Esophagus squamous epithelium (tissue), 5 donors: ENCODE results near the gene ZNRF3. TPM values are rescaled to one million over a fixed set of nuclear protein-coding genes. Genes with fewer than 3 reads are reported as not detected.

ENCODE experiments used
- DNase-seq: peaks from one replicate; lab custom pipeline; 2025; lab: John Stamatoyannopoulos, UW
- H3K27ac ChIP-seq, 4 donors: fragments of 200-600 bp; sonication (generic); one replicate each; pipeline ENCODE4 v1.5.1; 2016 to 2019; ENCODE audit warnings: mild to moderate bottlenecking in 1 of 4
- H3K27me3 ChIP-seq, 4 donors: fragments of 200-600 bp; sonication (generic); 1 replicate in 3 of 4; 2 replicates in 1 of 4; pipeline versions ENCODE4 v1.5.1 to v1.6.0; 2017 to 2021; ENCODE audit warnings: antibody characterized with exemption in 1 of 4
- H3K36me3 ChIP-seq, 3 donors: fragments of 200-600 bp; sonication (generic); one replicate each; pipeline ENCODE4 v1.5.1; 2016 to 2019
- H3K4me1 ChIP-seq, 3 donors: fragments of 200-600 bp; sonication (generic); one replicate each; pipeline ENCODE4 v1.5.1; 2017 to 2019
- H3K4me3 ChIP-seq, 4 donors: fragments of 200-600 bp; sonication (generic); 1 replicate in 3 of 4; 2 replicates in 1 of 4; pipeline ENCODE4 v1.5.1; 2016 to 2019; ENCODE audit warnings: mild to moderate bottlenecking in 2 of 4, moderate library complexity in 1 of 4
- H3K9me3 ChIP-seq, 3 donors: fragments of 200-600 bp; sonication (generic); one replicate each; pipeline ENCODE4 v1.5.1; 2016 to 2019
- POLR2A ChIP-seq, 4 donors: fragments of 450-650 bp; IDR thresholded peaks; one replicate each; pipeline ENCODE4 v1.6.1; 2017; ENCODE audit warnings: antibody characterized with exemption in 4 of 4, mild to moderate bottlenecking in 4 of 4, moderate library complexity in 3 of 4
- WGBS, 2 donors: methylation state at CpG; one replicate each; pipeline ENCODE4 v1.1.5; 2018; 5-methylcytosine and 5-hydroxymethylcytosine counted together
- intact Hi-C: fragments of 100-400 bp; cut with DNase I; formaldehyde crosslinking; loops from one replicate; pipeline ENCODE4 v1.15.0; 2022
- total RNA-seq, 4 donors: library from RNA; depleted of rRNA; stranded (reverse); fragments of >200 nt; gene quantifications; one replicate each; pipeline ENCODE4 v1.1.0, GENCODE V29; 2016
- TF ChIP-seq, protein P1 (sequence below), 6 experiments: fragments of 450-650 bp in 4 of 6; fragments of 200-600 bp in 2 of 6; sonication (generic) in 2 of 6; IDR thresholded peaks; one replicate each; pipeline ENCODE4 v1.5.1; 2016 to 2019; ENCODE audit warnings: antibody characterized with exemption in 6 of 6, mild to moderate bottlenecking in 4 of 6, moderate library complexity in 4 of 6
- donor health status: DM: yes; HTN: yes; CAD: no.

The ZNRF3 gene
- total RNA-seq, 4 donors from 2014 or later: 6.6 to 10.9 (median 7.2) TPM

GRCh38 chr22:29016067-29016938 is 132.9 kb downstream of the ZNRF3 start:
- intact Hi-C loops: no loop called here
- no peaks in the 10 kb centered on the region for H3K27me3 ChIP-seq
- TF ChIP-seq, protein P1, sequence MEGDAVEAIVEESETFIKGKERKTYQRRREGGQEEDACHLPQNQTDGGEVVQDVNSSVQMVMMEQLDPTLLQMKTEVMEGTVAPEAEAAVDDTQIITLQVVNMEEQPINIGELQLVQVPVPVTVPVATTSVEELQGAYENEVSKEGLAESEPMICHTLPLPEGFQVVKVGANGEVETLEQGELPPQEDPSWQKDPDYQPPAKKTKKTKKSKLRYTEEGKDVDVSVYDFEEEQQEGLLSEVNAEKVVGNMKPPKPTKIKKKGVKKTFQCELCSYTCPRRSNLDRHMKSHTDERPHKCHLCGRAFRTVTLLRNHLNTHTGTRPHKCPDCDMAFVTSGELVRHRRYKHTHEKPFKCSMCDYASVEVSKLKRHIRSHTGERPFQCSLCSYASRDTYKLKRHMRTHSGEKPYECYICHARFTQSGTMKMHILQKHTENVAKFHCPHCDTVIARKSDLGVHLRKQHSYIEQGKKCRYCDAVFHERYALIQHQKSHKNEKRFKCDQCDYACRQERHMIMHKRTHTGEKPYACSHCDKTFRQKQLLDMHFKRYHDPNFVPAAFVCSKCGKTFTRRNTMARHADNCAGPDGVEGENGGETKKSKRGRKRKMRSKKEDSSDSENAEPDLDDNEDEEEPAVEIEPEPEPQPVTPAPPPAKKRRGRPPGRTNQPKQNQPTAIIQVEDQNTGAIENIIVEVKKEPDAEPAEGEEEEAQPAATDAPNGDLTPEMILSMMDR (IDR thresholded peaks at IDR 0.05): no peak
- TF ChIP-seq POLR2A (IDR thresholded peaks at IDR 0.05): no peak
- H3K4me3 ChIP-seq: no peak overlapping the region
- no peaks in the 10 kb centered on the region for H3K9me3 ChIP-seq
- H3K27ac ChIP-seq: no peak overlapping the region
- no peak for DNase-seq
- H3K4me1 ChIP-seq: peaks cover 0 to 7% (median 0%) of the 10 kb centered on the region in 3 donors
- WGBS, 2 donors: 76 to 79% methylated on average over 3 of the region's 3 CpGs
- no peaks in the 10 kb centered on the region for H3K36me3 ChIP-seq

DNA sequence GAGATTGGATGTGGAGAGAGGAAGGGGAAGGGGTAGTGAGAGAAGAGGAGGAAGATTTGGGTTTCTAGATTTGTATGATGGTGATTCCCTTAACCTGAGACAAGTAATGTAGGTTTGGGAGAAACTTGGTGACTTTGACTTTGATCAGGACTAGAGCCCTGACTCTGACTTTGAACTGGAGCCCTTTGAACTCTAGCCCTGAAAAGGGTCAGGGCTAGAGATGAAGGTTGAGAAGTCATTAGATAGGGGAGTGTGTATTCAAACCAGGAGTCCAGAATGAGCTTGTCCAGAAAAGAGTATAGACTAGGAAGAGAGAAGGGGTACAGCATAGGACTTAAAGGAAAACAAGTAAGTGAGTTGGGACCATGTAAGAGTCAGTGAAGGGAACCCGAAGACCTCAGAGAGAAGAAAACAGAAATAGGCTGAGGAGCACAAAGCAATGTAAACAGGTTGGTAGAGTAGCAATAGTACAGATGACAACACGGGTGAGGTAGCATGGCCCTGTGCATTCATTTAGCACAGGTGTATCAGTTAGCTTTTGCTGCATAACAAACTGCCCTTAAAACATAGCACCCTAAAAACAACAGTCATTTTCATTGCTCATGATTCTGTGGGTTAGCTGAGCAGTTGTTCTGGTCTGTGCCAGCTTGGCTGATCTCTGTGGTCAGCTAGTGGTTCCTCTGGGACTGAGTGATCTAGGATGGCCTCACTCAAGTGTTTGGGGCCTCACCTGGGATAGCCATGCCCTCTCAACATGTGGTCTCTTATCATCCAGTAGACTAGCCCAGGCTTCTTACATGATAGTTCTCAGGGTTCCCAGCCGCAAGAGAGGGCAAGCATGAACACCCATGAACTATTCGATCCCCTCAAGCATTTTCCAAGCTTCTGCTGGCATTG is 135.2 kb downstream of the ZNRF3 start:
- no peak for DNase-seq
- intact Hi-C loops: no loop called here
- 90 to 100% methylated on average over 3 of the region's 4 CpGs for WGBS, 2 donors

DNA sequence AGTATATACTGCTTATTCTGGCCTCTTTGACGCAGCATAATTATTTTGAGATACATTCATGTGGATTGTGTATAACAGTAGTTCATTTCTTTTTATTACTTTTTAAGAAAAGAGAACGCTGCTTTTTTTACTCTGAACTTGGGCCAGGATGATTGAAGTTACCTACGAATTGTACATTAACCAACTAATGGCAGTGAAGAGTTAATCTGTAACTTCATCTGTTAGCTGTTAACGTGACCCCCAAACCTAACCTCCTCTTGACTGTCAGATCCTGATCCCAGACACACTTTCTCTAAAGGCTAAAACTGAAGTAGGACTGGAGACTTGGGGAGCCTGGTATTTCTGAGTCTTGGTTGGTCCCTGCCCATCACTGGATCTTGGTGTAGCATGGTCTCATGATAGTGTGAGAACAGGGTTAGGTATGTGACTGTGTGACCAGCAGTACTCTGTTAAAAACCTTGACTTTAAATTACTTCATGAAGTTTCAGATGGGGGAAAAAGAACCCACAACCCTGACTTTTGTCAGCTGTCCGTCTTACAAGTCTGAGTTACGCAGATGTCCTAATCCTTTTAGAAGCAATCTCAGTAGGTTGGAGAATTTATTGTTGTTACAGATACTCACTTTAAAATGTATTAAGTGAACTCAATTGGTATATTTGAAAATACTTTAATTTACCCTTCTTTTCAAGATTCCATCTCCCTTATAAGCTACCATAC is 138.9 kb downstream of the ZNRF3 start:
- 76 to 84% methylated on average over 6 of the region's 6 CpGs for WGBS, 2 donors
- intact Hi-C loops: no loop called here
- Histone ChIP-seq H3K4me3 (no peak overlapping the region), H3K27ac (no peak overlapping the region), H3K27me3 (no peaks in the 10 kb centered on the region), H3K4me1 (peaks cover 0 to 16% (median 0%) of the 10 kb centered on the region in 3 donors), H3K36me3 (no peaks in the 10 kb centered on the region), H3K9me3 (no peaks in the 10 kb centered on the region)
- TF ChIP-seq, protein P1 (IDR thresholded peaks at IDR 0.05): no peak
- TF ChIP-seq POLR2A (IDR thresholded peaks at IDR 0.05): no peak
- DNase-seq: no peak

More for the DNA sequence above, 135.2 kb downstream of the ZNRF3 start:
- Histone ChIP-seq H3K27ac (no peak overlapping the region), H3K36me3 (no peaks in the 10 kb centered on the region), H3K4me3 (no peak overlapping the region), H3K4me1 (peaks cover 0 to 5% (median 0%) of the 10 kb centered on the region in 3 donors), H3K9me3 (no peaks in the 10 kb centered on the region), H3K27me3 (no peaks in the 10 kb centered on the region)
- no peak for TF ChIP-seq POLR2A (IDR thresholded peaks at IDR 0.05)
- TF ChIP-seq, protein P1 (IDR thresholded peaks at IDR 0.05): no peak

DNA sequence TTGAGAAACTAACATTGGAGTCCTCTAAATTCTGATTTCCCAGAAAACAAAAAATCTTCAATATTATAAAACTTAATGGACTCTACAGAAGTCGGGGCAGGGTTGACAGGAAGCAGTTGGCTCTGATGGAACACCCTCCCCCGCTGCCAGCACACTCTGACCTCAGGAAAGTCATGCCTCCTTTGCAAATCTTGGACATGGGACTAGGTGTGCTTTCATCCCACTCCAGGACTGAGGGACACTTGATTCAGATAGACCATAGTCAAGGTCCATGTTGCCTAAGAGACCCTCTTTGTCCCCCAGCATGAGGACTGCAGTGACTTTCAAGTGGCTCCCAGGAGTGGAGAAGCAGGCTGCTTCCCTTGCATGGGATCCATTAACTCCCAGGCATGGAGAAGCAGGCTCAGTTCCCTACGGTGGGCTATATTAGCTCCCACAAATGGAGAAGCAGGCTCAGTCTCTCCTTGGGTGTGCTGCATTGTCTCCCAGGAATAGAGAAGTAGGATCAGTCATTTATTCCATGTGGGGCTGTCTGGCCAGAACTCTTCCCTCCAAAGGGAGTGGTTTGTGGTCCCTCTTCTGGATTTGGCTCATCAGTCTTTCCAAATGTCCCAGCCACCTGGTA is 139.9 kb downstream of the ZNRF3 start:
- WGBS, 2 donors: 61 to 74% methylated on average over 2 to 3 of the region's 3 CpGs
- no peak for DNase-seq
- Histone ChIP-seq H3K27me3 (no peaks in the 10 kb centered on the region), H3K4me1 (peaks cover 0 to 16% (median 0%) of the 10 kb centered on the region in 3 donors), H3K4me3 (no peak overlapping the region), H3K36me3 (no peaks in the 10 kb centered on the region), H3K27ac (peak overlapping the region in 1 of 4 donors; percentile 22), H3K9me3 (no peaks in the 10 kb centered on the region)
- TF ChIP-seq, protein P1 (IDR thresholded peaks at IDR 0.05): no peak
- no peak for TF ChIP-seq POLR2A (IDR thresholded peaks at IDR 0.05)
- intact Hi-C loops: no loop called here
